ENCODE measurements around the gene SLC29A3.

DNA sequence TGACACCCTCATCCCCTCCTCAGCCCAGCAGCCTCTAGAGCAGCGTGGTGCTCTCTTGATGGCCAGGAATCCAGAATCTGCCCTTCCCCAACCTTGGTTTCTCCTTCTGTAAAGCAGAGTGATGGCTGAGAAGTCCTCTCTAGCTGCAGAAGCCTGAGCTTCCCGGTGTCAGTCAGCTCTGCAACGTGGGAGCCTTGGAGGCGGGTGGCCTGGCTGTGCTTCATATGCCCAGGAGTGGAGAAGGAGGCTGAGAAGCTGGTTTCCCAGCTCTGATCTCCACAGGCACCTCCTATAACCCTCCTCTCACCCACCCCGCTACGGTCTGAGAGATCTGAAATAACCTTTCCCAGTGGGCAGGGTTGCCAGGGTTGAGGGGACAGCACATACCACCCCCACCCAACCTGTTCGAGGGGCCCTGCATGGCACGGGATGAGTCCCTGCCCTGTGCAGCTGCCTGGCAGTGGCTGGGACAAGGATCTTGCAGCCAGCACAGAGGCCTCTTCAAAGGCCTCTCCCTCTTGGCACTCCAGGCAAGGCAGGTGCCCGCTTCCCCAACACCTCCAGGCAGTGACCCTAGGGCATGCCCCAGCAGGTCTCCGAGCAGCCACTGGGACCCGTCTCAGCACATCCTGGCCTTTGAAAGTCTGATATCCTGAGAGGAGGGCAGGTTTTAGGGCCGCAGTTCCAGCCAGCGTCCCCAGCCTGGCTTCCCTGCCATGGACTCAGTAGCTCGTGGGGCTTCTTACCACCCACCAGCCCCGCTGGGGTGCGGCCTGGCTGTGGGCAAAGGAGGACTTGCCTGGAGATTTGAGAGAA, 18.3 kb upstream of the SLC29A3 start:
- no peak for TF ChIP-seq CTCF (conservative IDR thresholded peaks at IDR 0.05 in 1 of 2, IDR thresholded peaks at IDR 0.05 in 1 of 2; ENCODE audit: low read depth in 1 of 2, low read length in 2 of 2)
- no peak for TF ChIP-seq EZH2 (IDR thresholded peaks at IDR 0.05; ENCODE audit: low read length, missing control alignments)
